Right lobe of liver (tissue), 4 donors: Measurements from ENCODE around the gene SCYGR4.

Experiments used
- CTCF ChIP-seq, 4 donors: fragments of 200-600 bp in 3 of 4; fragments of 450-650 bp in 1 of 4; IDR thresholded peaks; one replicate each; pipeline versions ENCODE4 v1.5.1 to v1.8.0; 2016 to 2022; ENCODE audit warnings: antibody characterized with exemption in 4 of 4, mild to moderate bottlenecking in 2 of 4
- POLR2A ChIP-seq: fragments of 450-650 bp; IDR thresholded peaks from one replicate; pipeline ENCODE4 v1.6.1; 2017; ENCODE audit warnings: antibody characterized with exemption, mild to moderate bottlenecking
- donor health status: DM: no; HTN: no; CAD: no.
- donor health status: DM: no; HTN: no; CAD: no.
- donor health status: DM: no; HTN: yes; CAD: no.

- TF ChIP-seq CTCF (IDR thresholded peaks at IDR 0.05) (no peak), POLR2A (no peak)
Observed at GRCh38 chr2:227597036-227597435, 20.3 kb upstream of the SCYGR4 start.
